PFSK-1 (cell line): Measurements from ENCODE around the gene FYB1.

ENCODE experiments used
- FOXP2 ChIP-seq: optimal IDR thresholded peaks from 2 replicates; pipeline ENCODE3; 2011; ENCODE audit warnings: borderline replicate concordance, control low read depth, inconsistent platforms; ENCODE audit not compliant: insufficient read depth; ENCODE audit errors: extremely low read length, extremely low read depth
- POLR2AphosphoS5 ChIP-seq: IDR thresholded peaks from 2 replicates; pipeline ENCODE4 v1.6.1; 2012; ENCODE audit warnings: low read depth, mild to moderate bottlenecking, control low read depth, low read length, moderate library complexity
- SIN3A ChIP-seq: IDR thresholded peaks from 2 replicates; pipeline ENCODE4 v1.6.1; 2012; ENCODE audit warnings: mild to moderate bottlenecking, low read length, moderate library complexity, borderline replicate concordance; ENCODE audit not compliant: insufficient read depth
- TAF1 ChIP-seq: IDR thresholded peaks from 2 replicates; pipeline ENCODE4 v1.6.1; 2012; ENCODE audit warnings: low read length, control low read depth, borderline replicate concordance; ENCODE audit not compliant: insufficient read depth
- TF ChIP-seq, protein P1 (sequence below), 2 experiments: IDR thresholded peaks; 2 replicates each; pipeline versions ENCODE4 v1.6.1 to v1.8.0; 2011 to 2012; ENCODE audit warnings: low read depth in 2 of 2, low read length in 2 of 2, control low read depth in 1 of 2, inconsistent platforms in 1 of 2, mild to moderate bottlenecking in 1 of 2, moderate library complexity in 1 of 2; ENCODE audit not compliant: insufficient read depth in 1 of 2

Gene FYB1

DNA sequence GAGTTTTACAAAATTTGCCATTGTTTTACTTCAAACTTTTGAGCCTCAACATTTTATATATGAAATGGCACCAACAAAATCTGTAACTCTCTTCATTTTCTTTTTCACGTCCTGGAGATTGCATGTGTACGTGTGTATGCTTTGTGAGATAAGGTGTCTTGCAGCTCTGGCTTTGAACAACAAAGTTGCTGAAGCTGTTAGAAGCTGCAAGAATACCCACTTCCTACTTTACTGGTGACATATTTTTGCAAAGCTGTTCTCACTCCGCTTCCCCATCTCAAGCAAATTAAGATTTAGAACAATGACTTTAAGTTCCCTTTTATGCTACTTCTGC lies 41.8 kb downstream of the FYB1 start:
- TF ChIP-seq TAF1 (no peak), POLR2AphosphoS5 (no peak), SIN3A (no peak), FOXP2 (no peak)
- TF ChIP-seq, protein P1, sequence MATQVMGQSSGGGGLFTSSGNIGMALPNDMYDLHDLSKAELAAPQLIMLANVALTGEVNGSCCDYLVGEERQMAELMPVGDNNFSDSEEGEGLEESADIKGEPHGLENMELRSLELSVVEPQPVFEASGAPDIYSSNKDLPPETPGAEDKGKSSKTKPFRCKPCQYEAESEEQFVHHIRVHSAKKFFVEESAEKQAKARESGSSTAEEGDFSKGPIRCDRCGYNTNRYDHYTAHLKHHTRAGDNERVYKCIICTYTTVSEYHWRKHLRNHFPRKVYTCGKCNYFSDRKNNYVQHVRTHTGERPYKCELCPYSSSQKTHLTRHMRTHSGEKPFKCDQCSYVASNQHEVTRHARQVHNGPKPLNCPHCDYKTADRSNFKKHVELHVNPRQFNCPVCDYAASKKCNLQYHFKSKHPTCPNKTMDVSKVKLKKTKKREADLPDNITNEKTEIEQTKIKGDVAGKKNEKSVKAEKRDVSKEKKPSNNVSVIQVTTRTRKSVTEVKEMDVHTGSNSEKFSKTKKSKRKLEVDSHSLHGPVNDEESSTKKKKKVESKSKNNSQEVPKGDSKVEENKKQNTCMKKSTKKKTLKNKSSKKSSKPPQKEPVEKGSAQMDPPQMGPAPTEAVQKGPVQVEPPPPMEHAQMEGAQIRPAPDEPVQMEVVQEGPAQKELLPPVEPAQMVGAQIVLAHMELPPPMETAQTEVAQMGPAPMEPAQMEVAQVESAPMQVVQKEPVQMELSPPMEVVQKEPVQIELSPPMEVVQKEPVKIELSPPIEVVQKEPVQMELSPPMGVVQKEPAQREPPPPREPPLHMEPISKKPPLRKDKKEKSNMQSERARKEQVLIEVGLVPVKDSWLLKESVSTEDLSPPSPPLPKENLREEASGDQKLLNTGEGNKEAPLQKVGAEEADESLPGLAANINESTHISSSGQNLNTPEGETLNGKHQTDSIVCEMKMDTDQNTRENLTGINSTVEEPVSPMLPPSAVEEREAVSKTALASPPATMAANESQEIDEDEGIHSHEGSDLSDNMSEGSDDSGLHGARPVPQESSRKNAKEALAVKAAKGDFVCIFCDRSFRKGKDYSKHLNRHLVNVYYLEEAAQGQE (IDR thresholded peaks at IDR 0.05; ENCODE audit: insufficient read depth in 1 of 2, low read depth in 2 of 2, low read length in 2 of 2): no peak

DNA sequence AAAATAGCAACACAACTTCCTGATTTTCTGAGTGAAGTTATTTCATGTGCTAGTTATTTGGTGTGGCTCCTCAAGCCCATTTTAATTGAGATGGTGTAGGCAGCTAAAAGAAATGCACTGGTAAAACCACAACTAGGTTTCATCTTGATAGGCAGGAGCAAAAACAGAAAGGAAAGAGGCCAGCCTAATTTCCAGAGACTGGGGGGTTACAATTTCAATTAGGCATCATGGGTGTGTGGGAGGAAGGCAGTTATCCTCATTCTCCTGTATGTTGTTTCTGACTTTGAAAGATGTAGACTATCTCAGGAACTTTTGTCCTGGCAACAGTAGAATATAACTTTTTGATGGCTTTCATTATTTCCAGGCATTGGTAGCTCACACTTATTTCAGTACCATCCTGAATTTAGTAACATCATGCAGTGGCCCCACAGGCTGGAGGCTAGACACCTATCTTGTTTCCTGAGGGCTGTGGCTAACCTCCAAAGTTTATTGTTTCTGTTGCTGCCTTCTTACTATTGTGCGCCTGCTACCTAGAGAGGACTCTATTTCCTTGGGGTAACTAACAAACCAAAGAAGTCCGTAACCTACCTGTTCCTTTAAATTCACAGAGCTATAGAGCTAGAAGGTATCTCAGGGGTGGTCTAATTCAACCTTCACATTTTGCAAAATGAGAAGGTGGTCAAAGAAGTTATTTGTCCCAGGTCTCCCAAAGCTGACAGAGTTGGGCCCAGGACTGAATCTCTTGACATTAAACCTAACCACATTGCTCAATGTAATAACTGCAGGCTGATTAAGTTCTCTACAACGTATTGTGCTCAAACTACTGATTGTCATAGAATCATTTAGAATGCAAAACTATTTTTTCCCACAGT lies 42.4 kb downstream of the FYB1 start:
- no peak for TF ChIP-seq FOXP2
- TF ChIP-seq TAF1: no peak
- no peak for TF ChIP-seq SIN3A
- TF ChIP-seq, protein P1 (IDR thresholded peaks at IDR 0.05; ENCODE audit: insufficient read depth in 1 of 2, low read depth in 2 of 2, low read length in 2 of 2): no peak
- no peak for TF ChIP-seq POLR2AphosphoS5

DNA sequence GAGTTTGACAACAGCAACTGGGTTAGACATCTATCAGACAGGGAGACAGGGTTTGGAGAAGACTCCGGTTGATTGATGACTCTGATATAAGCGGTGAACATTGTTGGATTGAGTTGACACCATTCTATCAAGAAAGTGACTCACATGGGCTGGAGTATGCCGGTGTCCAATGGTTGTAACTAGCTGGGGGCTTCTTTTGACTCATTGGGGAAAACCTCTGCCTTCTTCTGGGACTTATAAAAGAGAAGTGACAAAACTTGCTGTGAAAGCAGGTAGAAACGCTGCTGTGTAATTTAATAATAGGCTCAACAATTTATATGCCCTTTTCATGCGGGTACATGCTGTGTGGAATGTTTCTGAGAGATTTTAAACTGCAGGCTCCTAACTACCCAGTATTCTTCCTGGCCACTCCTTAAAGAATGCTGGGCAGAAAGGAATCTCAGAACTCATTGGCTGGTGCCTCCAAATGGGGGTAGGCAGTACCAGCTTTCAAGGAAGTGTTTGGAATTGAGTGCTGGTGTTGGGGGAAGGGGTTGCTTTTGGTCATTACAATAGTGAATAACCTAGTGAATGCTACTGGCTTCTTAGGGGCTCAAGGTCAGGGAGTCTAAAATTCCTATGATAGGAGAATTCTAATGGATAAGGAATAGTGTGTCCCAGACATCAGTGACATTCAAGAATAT lies 43.9 kb downstream of the FYB1 start:
- TF ChIP-seq TAF1 (no peak), FOXP2 (no peak), SIN3A (no peak), POLR2AphosphoS5 (no peak)
- TF ChIP-seq, protein P1 (IDR thresholded peaks at IDR 0.05; ENCODE audit: insufficient read depth in 1 of 2, low read depth in 2 of 2, low read length in 2 of 2): no peak

DNA sequence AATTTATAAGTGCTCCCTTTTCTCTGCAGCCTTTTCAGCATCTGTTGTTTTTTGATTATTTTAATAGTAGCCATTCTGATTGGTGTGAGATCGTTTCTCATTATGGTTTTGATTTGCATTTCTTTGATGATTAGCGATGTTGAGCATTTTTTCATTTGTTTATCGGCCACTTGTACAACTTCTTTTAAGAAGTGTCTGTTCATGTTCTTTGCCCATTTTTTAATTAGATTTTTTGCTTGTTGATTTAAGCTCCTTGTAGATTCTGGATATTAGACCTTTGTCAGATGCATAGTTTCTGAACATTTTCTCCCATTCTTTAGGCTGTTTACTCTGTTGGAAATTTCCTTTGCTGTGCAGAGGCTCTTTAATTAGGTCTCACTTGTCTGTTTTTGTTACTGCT lies 46.3 kb downstream of the FYB1 start:
- TF ChIP-seq POLR2AphosphoS5: no peak
- TF ChIP-seq SIN3A: no peak
- TF ChIP-seq, protein P1 (IDR thresholded peaks at IDR 0.05; ENCODE audit: insufficient read depth in 1 of 2, low read depth in 2 of 2, low read length in 2 of 2): no peak
- no peak for TF ChIP-seq FOXP2
- no peak for TF ChIP-seq TAF1
